ENCODE measurements around the gene FNDC3B.

The FNDC3B gene

DNA sequence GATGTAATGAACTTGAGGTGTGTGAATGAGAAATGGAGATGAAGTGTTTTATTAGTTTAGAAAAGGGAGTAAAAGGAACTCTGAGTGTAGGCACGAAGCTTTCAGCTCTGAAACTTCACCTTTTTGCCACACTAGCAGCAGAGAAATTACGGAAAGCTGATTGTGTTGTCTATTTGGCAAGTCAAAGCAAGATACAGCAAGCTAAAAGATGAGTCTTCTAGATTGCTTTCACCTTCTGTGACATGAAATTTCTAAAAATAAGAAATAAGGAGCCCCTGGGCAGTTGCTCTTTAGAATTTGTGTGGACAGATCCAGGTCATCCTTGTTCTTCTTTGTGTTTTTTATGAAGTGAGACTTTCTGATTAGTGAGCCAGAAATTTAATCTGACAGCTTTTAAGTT, 143.4 kb downstream of the FNDC3B start:
- H3K9me3 ChIP-seq (ENCODE audit: control insufficient read depth in 2 of 2, low read length in 2 of 2) = no peaks in the 10 kb centered on the region
- peaks cover 9 to 13% of the 10 kb centered on the region in 2 donors for H3K4me1 ChIP-seq (ENCODE audit: control insufficient read depth in 2 of 2, insufficient read depth in 2 of 2, low read length in 2 of 2)
- H3K27ac ChIP-seq (ENCODE audit: low read depth in 2 of 2, low read length in 2 of 2) = no peak overlapping the region
- H3K4me3 ChIP-seq (ENCODE audit: low read length in 2 of 2) = no peak overlapping the region
- no peak overlapping the region for H3K9ac ChIP-seq (ENCODE audit: low read depth in 1 of 2, low read length in 2 of 2)
- no peaks in the 10 kb centered on the region for H3K36me3 ChIP-seq (ENCODE audit: control insufficient read depth in 2 of 2, insufficient read depth in 2 of 2, low read length in 2 of 2)
- no peaks in the 10 kb centered on the region for H3K27me3 ChIP-seq (ENCODE audit: control insufficient read depth in 2 of 2, insufficient read depth in 2 of 2, low read length in 2 of 2)

DNA sequence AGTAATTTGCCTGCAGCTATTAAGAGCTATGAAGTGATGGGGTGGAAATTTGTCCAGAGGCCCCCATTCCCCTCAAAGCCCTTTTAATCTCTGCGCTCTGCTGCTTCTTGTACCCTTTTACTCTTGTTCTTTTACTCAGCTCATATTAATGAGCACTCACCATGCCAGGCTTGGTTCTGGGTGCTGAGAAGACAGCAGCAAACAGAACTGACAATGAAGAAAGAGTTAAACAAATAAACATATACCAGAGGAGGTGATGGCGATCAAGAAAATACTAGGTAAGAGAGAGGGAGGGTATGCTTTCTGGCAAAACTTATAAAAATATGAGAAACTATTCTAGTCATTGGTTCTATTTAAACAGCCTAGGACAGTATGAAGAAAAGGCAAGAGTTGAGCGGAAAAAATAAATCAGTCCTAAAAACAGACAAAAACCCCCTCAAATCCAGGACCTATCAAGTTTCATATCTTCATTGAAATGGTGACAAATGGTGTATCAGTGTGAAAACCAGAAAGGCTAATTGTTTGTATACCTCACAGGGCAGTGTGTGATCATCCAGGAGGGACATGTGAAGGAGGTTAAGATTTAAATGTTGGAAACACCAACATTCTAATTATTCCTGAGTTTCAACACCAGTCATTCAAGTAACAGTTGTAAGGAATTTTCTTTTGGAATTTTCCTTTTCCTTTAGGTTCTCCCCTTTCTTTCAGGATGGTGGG, 144.9 kb downstream of the FNDC3B start:
- no peaks in the 10 kb centered on the region for H3K9me3 ChIP-seq (ENCODE audit: control insufficient read depth in 2 of 2, low read length in 2 of 2)
- no peaks in the 10 kb centered on the region for H3K36me3 ChIP-seq (ENCODE audit: control insufficient read depth in 2 of 2, insufficient read depth in 2 of 2, low read length in 2 of 2)
- H3K4me1 ChIP-seq (ENCODE audit: control insufficient read depth in 2 of 2, insufficient read depth in 2 of 2, low read length in 2 of 2) = peaks cover 9 to 13% of the 10 kb centered on the region in 2 donors
- no peak overlapping the region for H3K4me3 ChIP-seq (ENCODE audit: low read length in 2 of 2)
- H3K27me3 ChIP-seq (ENCODE audit: control insufficient read depth in 2 of 2, insufficient read depth in 2 of 2, low read length in 2 of 2) = no peaks in the 10 kb centered on the region
- H3K27ac ChIP-seq (ENCODE audit: low read depth in 2 of 2, low read length in 2 of 2) = no peak overlapping the region
- no peak overlapping the region for H3K9ac ChIP-seq (ENCODE audit: low read depth in 1 of 2, low read length in 2 of 2)

DNA sequence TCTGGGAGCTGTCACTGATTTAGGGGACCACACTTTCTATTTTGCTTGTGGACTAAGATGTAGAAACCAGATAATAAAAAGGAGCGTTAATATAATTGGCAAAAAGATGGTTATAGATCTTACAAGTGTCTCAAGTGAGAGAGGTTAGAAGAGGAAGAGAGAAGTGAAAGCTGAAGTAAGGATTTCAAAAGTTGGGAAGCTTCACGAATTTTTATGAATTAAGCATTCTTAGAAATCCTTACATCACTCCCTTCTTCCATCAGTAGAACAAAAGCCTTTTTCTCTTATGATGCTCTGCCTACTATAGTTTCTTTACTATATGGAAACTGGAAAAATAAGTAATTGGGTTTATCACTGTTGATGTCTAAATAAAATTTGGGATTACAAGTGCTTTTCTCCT, 146.5 kb downstream of the FNDC3B start:
- Histone ChIP-seq H3K4me3 (ENCODE audit: low read length in 2 of 2) (no peak overlapping the region), H3K9me3 (ENCODE audit: control insufficient read depth in 2 of 2, low read length in 2 of 2) (no peaks in the 10 kb centered on the region), H3K27me3 (ENCODE audit: control insufficient read depth in 2 of 2, insufficient read depth in 2 of 2, low read length in 2 of 2) (no peaks in the 10 kb centered on the region), H3K4me1 (ENCODE audit: control insufficient read depth in 2 of 2, insufficient read depth in 2 of 2, low read length in 2 of 2) (peaks cover 4 to 6% of the 10 kb centered on the region in 2 donors), H3K9ac (ENCODE audit: low read depth in 1 of 2, low read length in 2 of 2) (no peak overlapping the region), H3K27ac (ENCODE audit: low read depth in 2 of 2, low read length in 2 of 2) (no peak overlapping the region), H3K36me3 (ENCODE audit: control insufficient read depth in 2 of 2, insufficient read depth in 2 of 2, low read length in 2 of 2) (no peaks in the 10 kb centered on the region)

DNA sequence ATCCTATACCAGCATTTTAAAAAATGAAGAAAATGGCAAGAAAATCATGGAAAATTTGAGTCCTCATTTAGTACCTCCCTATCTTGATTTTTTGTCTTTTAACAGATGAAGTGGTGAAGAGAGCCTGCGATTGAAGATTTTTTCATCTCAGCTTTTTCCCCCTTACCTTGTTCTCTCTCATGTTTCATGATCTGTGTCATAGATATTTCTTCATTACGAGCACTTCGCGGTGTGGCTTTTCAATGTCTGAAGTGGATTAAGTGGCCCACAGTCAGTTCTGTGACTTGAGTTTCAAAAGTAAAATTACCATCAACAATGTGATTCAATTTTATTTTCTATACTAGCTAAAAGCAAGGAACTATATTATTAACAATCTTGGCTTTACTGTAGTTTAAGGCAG, 147.2 kb downstream of the FNDC3B start:
- H3K4me1 ChIP-seq (ENCODE audit: control insufficient read depth in 2 of 2, insufficient read depth in 2 of 2, low read length in 2 of 2) = peaks cover 4 to 6% of the 10 kb centered on the region in 2 donors
- no peak overlapping the region for H3K27ac ChIP-seq (ENCODE audit: low read depth in 2 of 2, low read length in 2 of 2)
- no peaks in the 10 kb centered on the region for H3K9me3 ChIP-seq (ENCODE audit: control insufficient read depth in 2 of 2, low read length in 2 of 2)
- H3K36me3 ChIP-seq (ENCODE audit: control insufficient read depth in 2 of 2, insufficient read depth in 2 of 2, low read length in 2 of 2) = no peaks in the 10 kb centered on the region
- H3K4me3 ChIP-seq (ENCODE audit: low read length in 2 of 2) = no peak overlapping the region
- H3K9ac ChIP-seq (ENCODE audit: low read depth in 1 of 2, low read length in 2 of 2) = no peak overlapping the region
- H3K27me3 ChIP-seq (ENCODE audit: control insufficient read depth in 2 of 2, insufficient read depth in 2 of 2, low read length in 2 of 2) = no peaks in the 10 kb centered on the region

DNA sequence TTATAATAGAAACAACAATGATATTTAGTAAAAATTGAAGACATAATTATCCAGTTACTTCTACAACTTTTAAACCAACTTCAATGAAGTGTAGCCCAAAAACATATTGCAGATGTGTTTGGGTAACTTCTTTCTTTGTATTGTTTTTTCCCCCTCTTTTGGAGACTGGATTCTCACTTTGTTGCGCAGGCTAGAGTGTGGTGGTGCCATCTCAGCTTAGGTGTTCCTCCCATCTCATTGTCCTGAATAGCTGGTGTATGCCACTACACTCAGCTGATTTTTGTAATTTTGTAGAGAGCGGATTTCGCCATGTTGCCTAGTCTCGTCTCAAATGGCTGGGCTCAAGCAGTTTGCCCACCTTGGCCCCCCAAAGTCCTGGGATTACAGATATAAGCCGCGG, 148.1 kb downstream of the FNDC3B start:
- no peak overlapping the region for H3K9ac ChIP-seq (ENCODE audit: low read depth in 1 of 2, low read length in 2 of 2)
- no peak overlapping the region for H3K27ac ChIP-seq (ENCODE audit: low read depth in 2 of 2, low read length in 2 of 2)
- no peak overlapping the region for H3K4me3 ChIP-seq (ENCODE audit: low read length in 2 of 2)
- H3K36me3 ChIP-seq (ENCODE audit: control insufficient read depth in 2 of 2, insufficient read depth in 2 of 2, low read length in 2 of 2) = no peaks in the 10 kb centered on the region
- H3K9me3 ChIP-seq (ENCODE audit: control insufficient read depth in 2 of 2, low read length in 2 of 2) = no peaks in the 10 kb centered on the region
- peaks cover 0 to 4% of the 10 kb centered on the region in 2 donors for H3K4me1 ChIP-seq (ENCODE audit: control insufficient read depth in 2 of 2, insufficient read depth in 2 of 2, low read length in 2 of 2)
- H3K27me3 ChIP-seq (ENCODE audit: control insufficient read depth in 2 of 2, insufficient read depth in 2 of 2, low read length in 2 of 2) = no peaks in the 10 kb centered on the region

DNA sequence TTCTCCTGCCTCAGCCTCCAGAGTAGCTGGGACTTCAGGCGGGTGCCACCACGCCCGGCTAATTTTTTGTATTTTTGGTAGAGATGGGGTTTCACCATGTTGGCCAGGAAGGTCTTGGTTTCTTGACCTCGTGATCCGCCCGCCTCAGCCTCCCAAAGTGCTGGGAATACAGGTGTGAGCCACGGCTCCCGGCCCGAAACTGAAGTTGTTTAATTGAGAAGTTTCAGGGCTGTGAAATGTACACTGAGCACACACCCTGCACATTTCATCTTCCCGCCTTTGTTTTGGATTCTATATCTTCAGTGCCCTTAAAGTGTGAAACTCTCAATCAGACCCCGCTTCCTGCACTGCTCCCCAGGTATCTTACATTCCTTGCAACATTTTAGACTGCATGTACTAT, 149.1 kb downstream of the FNDC3B start:
- no peaks in the 10 kb centered on the region for H3K4me1 ChIP-seq (ENCODE audit: control insufficient read depth in 2 of 2, insufficient read depth in 2 of 2, low read length in 2 of 2)
- no peaks in the 10 kb centered on the region for H3K9me3 ChIP-seq (ENCODE audit: control insufficient read depth in 2 of 2, low read length in 2 of 2)
- no peak overlapping the region for H3K4me3 ChIP-seq (ENCODE audit: low read length in 2 of 2)
- no peak overlapping the region for H3K9ac ChIP-seq (ENCODE audit: low read depth in 1 of 2, low read length in 2 of 2)
- no peak overlapping the region for H3K27ac ChIP-seq (ENCODE audit: low read depth in 2 of 2, low read length in 2 of 2)
- H3K27me3 ChIP-seq (ENCODE audit: control insufficient read depth in 2 of 2, insufficient read depth in 2 of 2, low read length in 2 of 2) = no peaks in the 10 kb centered on the region
- no peaks in the 10 kb centered on the region for H3K36me3 ChIP-seq (ENCODE audit: control insufficient read depth in 2 of 2, insufficient read depth in 2 of 2, low read length in 2 of 2)

DNA sequence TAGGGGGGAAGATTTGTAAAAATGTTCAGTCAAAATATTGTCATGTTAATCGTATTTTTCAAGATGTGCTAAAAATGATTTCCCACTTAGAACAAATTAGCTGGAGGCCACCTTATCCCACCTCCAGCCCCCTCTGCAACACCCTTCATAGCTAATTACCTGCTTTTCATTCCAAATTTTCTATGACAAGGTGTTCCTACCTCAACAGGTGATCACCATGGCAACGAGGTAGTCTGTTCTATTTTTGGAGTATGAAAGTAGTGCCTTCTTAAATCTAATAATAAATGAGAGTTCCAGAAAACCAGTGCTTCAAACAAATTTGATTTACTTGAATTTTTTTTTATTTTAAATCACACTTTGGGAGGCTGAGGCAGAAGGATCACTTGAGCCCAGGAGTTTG, 149.8 kb downstream of the FNDC3B start:
- Histone ChIP-seq H3K9me3 (ENCODE audit: control insufficient read depth in 2 of 2, low read length in 2 of 2) (no peaks in the 10 kb centered on the region), H3K27ac (ENCODE audit: low read depth in 2 of 2, low read length in 2 of 2) (no peak overlapping the region), H3K4me1 (ENCODE audit: control insufficient read depth in 2 of 2, insufficient read depth in 2 of 2, low read length in 2 of 2) (no peaks in the 10 kb centered on the region), H3K4me3 (ENCODE audit: low read length in 2 of 2) (no peak overlapping the region), H3K36me3 (ENCODE audit: control insufficient read depth in 2 of 2, insufficient read depth in 2 of 2, low read length in 2 of 2) (no peaks in the 10 kb centered on the region), H3K27me3 (ENCODE audit: control insufficient read depth in 2 of 2, insufficient read depth in 2 of 2, low read length in 2 of 2) (no peaks in the 10 kb centered on the region), H3K9ac (ENCODE audit: low read depth in 1 of 2, low read length in 2 of 2) (no peak overlapping the region)

DNA sequence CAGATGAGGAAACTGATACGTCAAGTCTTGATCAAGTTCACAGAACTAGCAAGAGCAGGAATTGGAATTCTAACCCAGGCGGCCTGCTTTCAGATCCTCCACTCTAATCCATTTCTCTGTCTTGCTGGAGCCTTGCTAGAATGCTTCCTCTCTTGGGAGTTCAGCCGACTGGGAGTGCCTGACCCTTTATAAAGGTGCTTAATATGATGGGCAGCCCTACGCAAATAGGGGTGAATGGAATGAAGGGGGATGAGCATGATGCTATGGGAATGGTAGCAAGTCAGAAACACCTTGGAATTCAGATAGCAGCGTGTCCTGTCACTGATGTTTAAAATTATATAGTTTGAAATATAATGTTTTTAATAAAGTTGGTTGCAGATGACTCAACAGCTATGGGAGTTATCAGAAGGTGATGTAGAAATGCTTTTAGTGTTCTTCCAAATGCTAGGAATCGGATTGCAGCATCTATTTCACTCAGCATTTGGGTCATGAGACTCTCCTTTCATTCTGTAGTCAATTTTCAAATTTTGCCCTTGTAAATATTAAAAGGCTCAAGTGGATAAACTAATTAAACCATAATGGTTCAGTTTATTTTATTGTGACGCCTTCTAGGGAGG, 150.7 kb downstream of the FNDC3B start:
- no peaks in the 10 kb centered on the region for H3K36me3 ChIP-seq (ENCODE audit: control insufficient read depth in 2 of 2, insufficient read depth in 2 of 2, low read length in 2 of 2)

DNA sequence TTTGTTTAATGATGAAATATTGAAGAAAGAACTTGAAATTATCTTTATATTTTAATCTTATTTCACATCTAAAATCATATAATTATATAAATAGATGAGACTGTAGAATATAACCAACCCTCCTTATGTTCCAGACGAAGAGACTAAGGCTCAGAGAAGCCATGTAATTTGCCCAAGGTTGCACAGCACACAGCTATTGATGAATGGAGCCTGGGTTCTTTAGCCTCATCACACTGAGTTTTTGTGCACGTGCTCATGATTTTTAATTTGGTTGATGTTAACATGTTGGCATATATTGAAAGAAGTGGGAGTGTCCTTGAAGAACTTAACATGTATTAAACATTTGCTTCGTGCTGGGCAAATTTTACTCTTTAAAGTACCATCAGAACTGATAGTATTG, 151.6 kb downstream of the FNDC3B start:
- Histone ChIP-seq H3K4me1 (ENCODE audit: control insufficient read depth in 2 of 2, insufficient read depth in 2 of 2, low read length in 2 of 2) (no peaks in the 10 kb centered on the region), H3K27me3 (ENCODE audit: control insufficient read depth in 2 of 2, insufficient read depth in 2 of 2, low read length in 2 of 2) (no peaks in the 10 kb centered on the region), H3K9ac (ENCODE audit: low read depth in 1 of 2, low read length in 2 of 2) (no peak overlapping the region), H3K9me3 (ENCODE audit: control insufficient read depth in 2 of 2, low read length in 2 of 2) (no peaks in the 10 kb centered on the region), H3K27ac (ENCODE audit: low read depth in 2 of 2, low read length in 2 of 2) (no peak overlapping the region), H3K36me3 (ENCODE audit: control insufficient read depth in 2 of 2, insufficient read depth in 2 of 2, low read length in 2 of 2) (no peaks in the 10 kb centered on the region), H3K4me3 (ENCODE audit: low read length in 2 of 2) (no peak overlapping the region)

More for the DNA sequence above, 150.7 kb downstream of the FNDC3B start:
- H3K4me3 ChIP-seq (ENCODE audit: low read length in 2 of 2) = no peak overlapping the region
- no peaks in the 10 kb centered on the region for H3K9me3 ChIP-seq (ENCODE audit: control insufficient read depth in 2 of 2, low read length in 2 of 2)
- H3K27ac ChIP-seq (ENCODE audit: low read depth in 2 of 2, low read length in 2 of 2) = no peak overlapping the region
- no peak overlapping the region for H3K9ac ChIP-seq (ENCODE audit: low read depth in 1 of 2, low read length in 2 of 2)
- H3K4me1 ChIP-seq (ENCODE audit: control insufficient read depth in 2 of 2, insufficient read depth in 2 of 2, low read length in 2 of 2) = no peaks in the 10 kb centered on the region
- no peaks in the 10 kb centered on the region for H3K27me3 ChIP-seq (ENCODE audit: control insufficient read depth in 2 of 2, insufficient read depth in 2 of 2, low read length in 2 of 2)

DNA sequence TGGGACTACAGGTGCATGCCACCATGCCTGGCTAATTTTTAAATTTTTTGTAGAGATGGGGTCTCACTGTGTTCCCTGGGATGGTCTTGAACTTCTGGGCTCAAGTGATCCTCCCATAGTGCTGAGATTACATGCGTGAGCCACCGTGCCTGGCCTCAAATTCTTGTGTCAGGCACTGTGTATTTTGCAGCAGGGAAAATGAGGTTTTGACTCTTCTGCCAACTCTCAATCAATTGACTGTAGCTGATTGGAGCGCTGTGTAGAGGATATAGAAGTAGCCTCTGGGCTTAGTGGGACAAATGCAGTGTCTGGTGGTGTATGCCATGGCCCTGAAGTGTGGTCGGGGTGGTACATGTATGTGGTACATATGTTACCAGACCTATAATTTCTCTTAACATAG, 152.3 kb downstream of the FNDC3B start:
- Histone ChIP-seq H3K9ac (ENCODE audit: low read depth in 1 of 2, low read length in 2 of 2) (no peak overlapping the region), H3K36me3 (ENCODE audit: control insufficient read depth in 2 of 2, insufficient read depth in 2 of 2, low read length in 2 of 2) (no peaks in the 10 kb centered on the region), H3K27ac (ENCODE audit: low read depth in 2 of 2, low read length in 2 of 2) (no peak overlapping the region), H3K4me3 (ENCODE audit: low read length in 2 of 2) (no peak overlapping the region), H3K4me1 (ENCODE audit: control insufficient read depth in 2 of 2, insufficient read depth in 2 of 2, low read length in 2 of 2) (no peaks in the 10 kb centered on the region), H3K27me3 (ENCODE audit: control insufficient read depth in 2 of 2, insufficient read depth in 2 of 2, low read length in 2 of 2) (no peaks in the 10 kb centered on the region), H3K9me3 (ENCODE audit: control insufficient read depth in 2 of 2, low read length in 2 of 2) (no peaks in the 10 kb centered on the region)
